Activated naive CD8-positive, alpha-beta T cell (primary cell): ENCODE data around the gene SLC35E4.
"Not testable (repeated sequence)": the region's sequence is repeated elsewhere in the genome, so short reads cannot be mapped to it uniquely, and the experiment has no call there.

Experiments used
- H3K27ac Mint-ChIP-seq: one replicate; pipeline ENCODE4 v1.8.0; 2021; ENCODE audit warnings: mixed read lengths
- H3K27me3 Mint-ChIP-seq: one replicate; pipeline ENCODE4 v1.8.0; 2021; ENCODE audit warnings: mixed read lengths
- H3K36me3 Mint-ChIP-seq: one replicate; pipeline ENCODE4 v1.8.0; 2021; ENCODE audit warnings: mixed read lengths
- H3K4me1 Mint-ChIP-seq: one replicate; pipeline ENCODE4 v1.8.0; 2021; ENCODE audit warnings: low read depth, mixed read lengths
- H3K4me3 Mint-ChIP-seq: one replicate; pipeline ENCODE4 v1.8.0; 2021; ENCODE audit warnings: mild to moderate bottlenecking, mixed read lengths
- H3K9me3 Mint-ChIP-seq: one replicate; pipeline ENCODE4 v1.8.0; 2021; ENCODE audit warnings: low read depth, mixed read lengths

The SLC35E4 gene

GRCh38 chr22:30631469-30631868 is 4.1 kb upstream of the SLC35E4 start:
- H3K36me3 Mint-ChIP-seq, H3K27ac Mint-ChIP-seq, H3K9me3 Mint-ChIP-seq, H3K4me3 Mint-ChIP-seq, H3K27me3 Mint-ChIP-seq: not testable (repeated sequence)
- H3K4me1 Mint-ChIP-seq: peaks cover 11% of the 10 kb centered on the region

GRCh38 chr22:30634471-30635233 is 929 bp upstream of the SLC35E4 start:
- H3K9me3 Mint-ChIP-seq: no peaks in the 10 kb centered on the region
- peak overlapping the region; percentile 80 for H3K4me3 Mint-ChIP-seq
- H3K4me1 Mint-ChIP-seq: peaks cover 19% of the 10 kb centered on the region
- no peaks in the 10 kb centered on the region for H3K27me3 Mint-ChIP-seq
- H3K27ac Mint-ChIP-seq: peak overlapping the region; percentile 80
- H3K36me3 Mint-ChIP-seq: peaks cover 6% of the 10 kb centered on the region

GRCh38 chr22:30636226-30637077 is 871 bp downstream of the SLC35E4 start:
- Mint-ChIP-seq H3K9me3 (no peaks in the 10 kb centered on the region), H3K27me3 (no peaks in the 10 kb centered on the region), H3K4me1 (peaks cover 19% of the 10 kb centered on the region), H3K4me3 (peak overlapping the region; percentile 91), H3K27ac (peak overlapping the region; percentile 79), H3K36me3 (peaks cover 8% of the 10 kb centered on the region)

GRCh38 chr22:30637701-30638114 is 2.1 kb downstream of the SLC35E4 start:
- peaks cover 19% of the 10 kb centered on the region for H3K4me1 Mint-ChIP-seq
- peak overlapping the region; percentile 83 for H3K4me3 Mint-ChIP-seq
- H3K27me3 Mint-ChIP-seq: no peaks in the 10 kb centered on the region
- H3K27ac Mint-ChIP-seq: peak overlapping the region; percentile 34
- no peaks in the 10 kb centered on the region for H3K9me3 Mint-ChIP-seq
- H3K36me3 Mint-ChIP-seq: peaks cover 8% of the 10 kb centered on the region

- H3K9me3 Mint-ChIP-seq: no peaks in the 10 kb centered on the region
- peaks cover 8% of the 10 kb centered on the region for H3K36me3 Mint-ChIP-seq
- peaks cover 31% of the 10 kb centered on the region for H3K4me1 Mint-ChIP-seq
- H3K27me3 Mint-ChIP-seq: no peaks in the 10 kb centered on the region
- H3K4me3 Mint-ChIP-seq: no peak overlapping the region
- H3K27ac Mint-ChIP-seq: no peak overlapping the region
These were observed 4.8 kb downstream of the SLC35E4 start for GRCh38 chr22:30640361-30640760.

GRCh38 chr22:30640839-30641430 is 5.4 kb downstream of the SLC35E4 start:
- Mint-ChIP-seq H3K4me1 (peaks cover 31% of the 10 kb centered on the region), H3K9me3 (no peaks in the 10 kb centered on the region), H3K27me3 (no peaks in the 10 kb centered on the region), H3K4me3 (no peak overlapping the region), H3K36me3 (peaks cover 8% of the 10 kb centered on the region), H3K27ac (no peak overlapping the region)

GRCh38 chr22:30643055-30643875 is 7.7 kb downstream of the SLC35E4 start:
- Mint-ChIP-seq H3K27ac (peak overlapping the region; percentile 88), H3K36me3 (peaks cover 6% of the 10 kb centered on the region), H3K4me1 (peaks cover 26% of the 10 kb centered on the region), H3K4me3 (peak overlapping the region; percentile 51), H3K9me3 (no peaks in the 10 kb centered on the region), H3K27me3 (no peaks in the 10 kb centered on the region)

- Mint-ChIP-seq H3K36me3 (no peaks in the 10 kb centered on the region), H3K27ac (no peak overlapping the region), H3K4me1 (peaks cover 41% of the 10 kb centered on the region)
These were observed 11.1 kb downstream of the SLC35E4 start for GRCh38 chr22:30646518-30647160.

GRCh38 chr22:30647536-30647935 is 12.0 kb downstream of the SLC35E4 start:
- H3K9me3 Mint-ChIP-seq: no peaks in the 10 kb centered on the region
- H3K4me1 Mint-ChIP-seq: peaks cover 43% of the 10 kb centered on the region
- H3K4me3 Mint-ChIP-seq: no peak overlapping the region
- H3K27ac Mint-ChIP-seq: peak overlapping the region; percentile 12
- no peaks in the 10 kb centered on the region for H3K27me3 Mint-ChIP-seq
- H3K36me3 Mint-ChIP-seq: no peaks in the 10 kb centered on the region

More at GRCh38 chr22:30646518-30647160, 11.1 kb downstream of the SLC35E4 start:
- H3K9me3 Mint-ChIP-seq: no peaks in the 10 kb centered on the region
- no peaks in the 10 kb centered on the region for H3K27me3 Mint-ChIP-seq
- no peak overlapping the region for H3K4me3 Mint-ChIP-seq

- Mint-ChIP-seq H3K4me1 (peaks cover 37% of the 10 kb centered on the region), H3K9me3 (no peaks in the 10 kb centered on the region), H3K27ac (peak overlapping the region; percentile 74), H3K4me3 (peak overlapping the region; percentile 30), H3K36me3 (no peaks in the 10 kb centered on the region), H3K27me3 (no peaks in the 10 kb centered on the region)
These were observed 13.2 kb downstream of the SLC35E4 start for GRCh38 chr22:30648825-30649224.

- H3K9me3 Mint-ChIP-seq: no peaks in the 10 kb centered on the region
- H3K36me3 Mint-ChIP-seq: no peaks in the 10 kb centered on the region
- H3K4me3 Mint-ChIP-seq: peak overlapping the region; percentile 30
- H3K4me1 Mint-ChIP-seq: peaks cover 30% of the 10 kb centered on the region
- H3K27me3 Mint-ChIP-seq: no peaks in the 10 kb centered on the region
- peak overlapping the region; percentile 74 for H3K27ac Mint-ChIP-seq
These were observed 13.9 kb downstream of the SLC35E4 start for GRCh38 chr22:30649430-30650007.

GRCh38 chr22:30650508-30651116 is 15.0 kb downstream of the SLC35E4 start:
- Mint-ChIP-seq H3K36me3 (peaks cover 3% of the 10 kb centered on the region), H3K4me3 (no peak overlapping the region), H3K27me3 (no peaks in the 10 kb centered on the region), H3K4me1 (peaks cover 25% of the 10 kb centered on the region), H3K27ac (no peak overlapping the region), H3K9me3 (no peaks in the 10 kb centered on the region)

GRCh38 chr22:30652852-30653251 is 17.3 kb downstream of the SLC35E4 start:
- H3K27ac Mint-ChIP-seq: no peak overlapping the region
- H3K4me1 Mint-ChIP-seq: peaks cover 23% of the 10 kb centered on the region
- H3K27me3 Mint-ChIP-seq: no peaks in the 10 kb centered on the region
- peaks cover 3% of the 10 kb centered on the region for H3K36me3 Mint-ChIP-seq
- no peaks in the 10 kb centered on the region for H3K9me3 Mint-ChIP-seq
- no peak overlapping the region for H3K4me3 Mint-ChIP-seq
